ENCODE measurements around the gene AGAP1.

Gene AGAP1

GRCh38 chr2:235986361-235986760 is 492.5 kb downstream of the AGAP1 start:
- TF ChIP-seq POLR2AphosphoS5 (IDR thresholded peaks at IDR 0.05; ENCODE audit: low read depth, low read length) (no peak), POLR2A (IDR thresholded peaks at IDR 0.05; ENCODE audit: low read depth, low read length) (no peak), TAF1 (IDR thresholded peaks at IDR 0.05; ENCODE audit: borderline replicate concordance, low read depth, low read length) (no peak)
- no peak for FAIRE-seq
- DNase-seq (ENCODE audit: insufficient read length), result no peak

- FAIRE-seq (no peak), DNase-seq (ENCODE audit: insufficient read length) (no peak)
- no peak for TF ChIP-seq POLR2A (IDR thresholded peaks at IDR 0.05; ENCODE audit: low read depth, low read length)
- no peak for TF ChIP-seq TAF1 (IDR thresholded peaks at IDR 0.05; ENCODE audit: borderline replicate concordance, low read depth, low read length)
- TF ChIP-seq POLR2AphosphoS5 (IDR thresholded peaks at IDR 0.05; ENCODE audit: low read depth, low read length), result no peak
These were observed 494.6 kb downstream of the AGAP1 start for GRCh38 chr2:235988271-235989015.

GRCh38 chr2:235989591-235989990 is 495.7 kb downstream of the AGAP1 start:
- TF ChIP-seq POLR2A (IDR thresholded peaks at IDR 0.05; ENCODE audit: low read depth, low read length), result no peak
- no peak for TF ChIP-seq TAF1 (IDR thresholded peaks at IDR 0.05; ENCODE audit: borderline replicate concordance, low read depth, low read length)
- FAIRE-seq (no peak), DNase-seq (ENCODE audit: insufficient read length) (no peak)

GRCh38 chr2:235990344-235990743 is 496.5 kb downstream of the AGAP1 start:
- TF ChIP-seq POLR2AphosphoS5 (IDR thresholded peaks at IDR 0.05; ENCODE audit: low read depth, low read length) (no peak), POLR2A (IDR thresholded peaks at IDR 0.05; ENCODE audit: low read depth, low read length) (no peak), TAF1 (IDR thresholded peaks at IDR 0.05; ENCODE audit: borderline replicate concordance, low read depth, low read length) (no peak)
- FAIRE-seq, result no peak
- DNase-seq (ENCODE audit: insufficient read length), result no peak

- no peak for TF ChIP-seq TAF1 (IDR thresholded peaks at IDR 0.05; ENCODE audit: borderline replicate concordance, low read depth, low read length)
- no peak for TF ChIP-seq POLR2AphosphoS5 (IDR thresholded peaks at IDR 0.05; ENCODE audit: low read depth, low read length)
- no peak for TF ChIP-seq POLR2A (IDR thresholded peaks at IDR 0.05; ENCODE audit: low read depth, low read length)
- FAIRE-seq (no peak), DNase-seq (ENCODE audit: insufficient read length) (no peak)
These were observed 498.2 kb downstream of the AGAP1 start for GRCh38 chr2:235992024-235992423.

- TF ChIP-seq POLR2AphosphoS5 (IDR thresholded peaks at IDR 0.05; ENCODE audit: low read depth, low read length) (no peak), POLR2A (IDR thresholded peaks at IDR 0.05; ENCODE audit: low read depth, low read length) (no peak), TAF1 (IDR thresholded peaks at IDR 0.05; ENCODE audit: borderline replicate concordance, low read depth, low read length) (no peak)
- DNase-seq (ENCODE audit: insufficient read length) (no peak), FAIRE-seq (no peak)
These were observed 502.6 kb downstream of the AGAP1 start for GRCh38 chr2:235996419-235996818.

GRCh38 chr2:235999011-235999410 is 505.2 kb downstream of the AGAP1 start:
- DNase-seq (ENCODE audit: insufficient read length), result no peak
- TF ChIP-seq POLR2AphosphoS5 (IDR thresholded peaks at IDR 0.05; ENCODE audit: low read depth, low read length) (no peak), TAF1 (IDR thresholded peaks at IDR 0.05; ENCODE audit: borderline replicate concordance, low read depth, low read length) (no peak), POLR2A (IDR thresholded peaks at IDR 0.05; ENCODE audit: low read depth, low read length) (no peak)
- no peak for FAIRE-seq

GRCh38 chr2:236001166-236001828 is 507.5 kb downstream of the AGAP1 start:
- DNase-seq (ENCODE audit: insufficient read length) (no peak), FAIRE-seq (no peak)
- no peak for TF ChIP-seq POLR2A (IDR thresholded peaks at IDR 0.05; ENCODE audit: low read depth, low read length)
- no peak for TF ChIP-seq TAF1 (IDR thresholded peaks at IDR 0.05; ENCODE audit: borderline replicate concordance, low read depth, low read length)
- no peak for TF ChIP-seq POLR2AphosphoS5 (IDR thresholded peaks at IDR 0.05; ENCODE audit: low read depth, low read length)

GRCh38 chr2:236001854-236002253 is 508.0 kb downstream of the AGAP1 start:
- no peak for FAIRE-seq
- TF ChIP-seq POLR2AphosphoS5 (IDR thresholded peaks at IDR 0.05; ENCODE audit: low read depth, low read length), result no peak
- TF ChIP-seq TAF1 (IDR thresholded peaks at IDR 0.05; ENCODE audit: borderline replicate concordance, low read depth, low read length), result no peak
- TF ChIP-seq POLR2A (IDR thresholded peaks at IDR 0.05; ENCODE audit: low read depth, low read length), result no peak
- no peak for DNase-seq (ENCODE audit: insufficient read length)

- FAIRE-seq (no peak), DNase-seq (ENCODE audit: insufficient read length) (no peak)
- TF ChIP-seq POLR2AphosphoS5 (IDR thresholded peaks at IDR 0.05; ENCODE audit: low read depth, low read length) (no peak), TAF1 (IDR thresholded peaks at IDR 0.05; ENCODE audit: borderline replicate concordance, low read depth, low read length) (no peak), POLR2A (IDR thresholded peaks at IDR 0.05; ENCODE audit: low read depth, low read length) (no peak)
These were observed 514.2 kb downstream of the AGAP1 start for GRCh38 chr2:236008006-236008405.

- DNase-seq (ENCODE audit: insufficient read length) (no peak), FAIRE-seq (no peak)
- TF ChIP-seq POLR2A (IDR thresholded peaks at IDR 0.05; ENCODE audit: low read depth, low read length) (no peak), TAF1 (IDR thresholded peaks at IDR 0.05; ENCODE audit: borderline replicate concordance, low read depth, low read length) (no peak), POLR2AphosphoS5 (IDR thresholded peaks at IDR 0.05; ENCODE audit: low read depth, low read length) (no peak)
These were observed 515.0 kb downstream of the AGAP1 start for GRCh38 chr2:236008857-236009256.

Measured in GM12892 (cell line).